GM18870 (cell line): Measurements from ENCODE around the gene SH3BP4.

Experiments used
- ATAC-seq: cut with Tn5 transposase; IDR thresholded peaks from one replicate; pipeline ENCODE4 v1.9.1; 2021; ENCODE audit warnings: moderate library complexity; ENCODE audit not compliant: unreplicated experiment

SH3BP4 gene

DNA sequence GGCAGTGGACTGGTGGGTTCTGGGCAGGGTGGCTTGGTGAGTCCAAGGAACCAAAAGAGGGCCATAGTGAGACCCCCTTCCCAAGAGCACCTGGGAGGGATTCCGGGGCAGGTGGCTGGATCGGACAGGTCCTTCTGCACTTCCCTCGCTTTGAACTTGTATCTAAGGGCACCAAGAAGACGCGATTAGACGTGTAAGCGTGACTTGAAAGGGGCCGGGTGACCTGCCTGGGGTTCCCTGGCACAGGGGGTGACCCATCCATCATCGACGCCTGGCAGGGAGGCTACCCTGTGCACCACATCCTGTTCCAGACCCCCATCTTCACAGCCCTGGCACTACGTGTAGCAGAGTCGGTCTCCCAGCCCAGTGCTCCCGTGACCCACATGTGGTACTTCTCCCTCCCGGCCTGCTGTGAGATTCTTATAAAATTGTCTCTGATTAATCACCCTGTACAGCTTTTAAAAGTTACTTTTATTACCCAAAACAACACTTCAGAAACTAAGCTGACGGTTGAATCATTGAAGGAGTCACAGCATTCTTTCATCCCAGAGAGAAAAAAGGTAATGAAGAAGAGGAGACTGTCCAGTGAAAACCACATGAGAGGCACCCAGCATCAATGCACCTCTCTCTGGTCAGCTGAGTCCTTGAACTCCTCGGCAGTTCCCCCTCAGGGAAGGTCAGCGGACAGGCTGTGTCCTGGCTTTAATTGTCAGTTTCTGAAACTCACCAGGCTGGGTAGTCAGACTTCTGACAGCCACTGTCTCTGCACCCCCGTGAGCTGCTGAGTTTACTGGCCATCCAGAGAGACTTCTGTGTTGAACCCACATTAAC is 13.0 kb downstream of the SH3BP4 start:
- ATAC-seq = no peak

DNA sequence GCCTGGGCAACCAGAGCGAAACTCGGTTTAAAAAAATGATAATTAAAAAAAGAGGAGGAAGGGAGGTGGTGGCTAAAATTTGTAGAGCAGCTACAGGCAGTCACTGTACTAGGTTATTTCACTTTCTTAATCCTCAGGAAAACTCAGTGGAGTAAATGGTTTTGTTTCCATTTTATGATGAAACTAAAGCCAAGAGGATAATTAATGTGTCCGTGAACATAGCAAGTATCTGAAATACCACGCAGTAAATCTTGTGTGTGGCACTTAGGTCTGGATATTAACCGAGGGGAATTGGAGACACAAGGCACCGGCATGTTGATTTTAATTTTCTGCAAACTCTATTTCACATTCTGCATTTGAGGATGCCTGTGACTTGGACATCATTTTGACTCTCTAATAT is 14.5 kb downstream of the SH3BP4 start:
- no peak for ATAC-seq

GRCh38 chr2:234967201-234967869 is 15.5 kb downstream of the SH3BP4 start:
- ATAC-seq = no peak

DNA sequence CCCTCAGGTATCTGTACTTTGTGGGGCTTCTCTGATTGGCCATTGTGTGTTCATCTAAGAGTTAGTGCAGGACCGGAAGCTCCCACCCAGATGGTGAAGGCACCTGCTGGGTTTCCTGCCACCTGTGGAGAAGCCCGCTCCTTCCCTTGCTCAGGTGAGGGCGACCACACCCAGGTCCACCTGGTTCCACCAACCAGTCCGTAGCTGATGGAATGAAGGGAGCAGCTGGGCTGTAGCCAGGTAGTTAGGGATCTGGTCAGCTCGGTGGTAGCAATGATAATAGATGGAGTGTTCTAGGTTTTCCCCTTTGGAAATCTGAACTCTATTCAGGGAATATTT is 16.0 kb downstream of the SH3BP4 start:
- no peak for ATAC-seq

DNA sequence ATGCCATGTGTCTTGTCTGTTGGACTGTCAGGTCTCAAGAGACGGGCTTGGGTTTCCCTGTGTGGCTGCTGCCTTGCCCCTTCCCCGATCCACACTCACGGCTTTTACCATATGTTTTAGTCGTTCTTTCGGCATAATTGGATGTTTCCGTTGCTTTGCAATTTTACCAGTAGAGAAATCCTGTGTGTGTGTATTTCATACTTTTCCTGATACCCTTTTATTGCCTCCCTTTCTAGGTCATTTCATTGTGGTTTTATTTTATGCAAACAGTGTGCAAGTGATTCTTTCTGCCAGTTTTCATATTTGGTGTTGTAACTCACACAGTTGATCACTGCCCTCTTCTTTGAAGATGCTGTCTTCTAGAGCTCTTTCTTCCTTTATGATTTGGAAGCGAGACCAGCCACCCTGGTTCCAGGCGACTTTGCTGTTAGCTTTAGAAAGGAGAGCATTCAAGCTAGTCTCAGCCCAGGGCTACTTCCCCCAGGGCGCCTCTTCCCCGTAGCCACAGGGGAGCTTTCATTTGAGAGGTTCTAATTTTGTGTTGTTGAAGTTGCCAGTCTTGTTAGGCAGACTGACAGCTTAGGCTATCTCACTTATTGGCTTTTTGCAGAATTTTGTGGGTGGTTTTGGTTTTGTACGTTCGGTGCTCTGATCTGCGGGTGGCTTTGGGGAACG is 17.0 kb downstream of the SH3BP4 start:
- no peak for ATAC-seq

- ATAC-seq = no peak
These were observed 17.7 kb downstream of the SH3BP4 start for GRCh38 chr2:234969306-234970098.

- no peak for ATAC-seq
These were observed 18.3 kb downstream of the SH3BP4 start for GRCh38 chr2:234970099-234970440.

- no peak for ATAC-seq
These were observed 18.7 kb downstream of the SH3BP4 start for GRCh38 chr2:234970477-234970882.

GRCh38 chr2:234971496-234971895 is 19.7 kb downstream of the SH3BP4 start:
- no peak for ATAC-seq

GRCh38 chr2:234973008-234973407 is 21.2 kb downstream of the SH3BP4 start:
- ATAC-seq = no peak

DNA sequence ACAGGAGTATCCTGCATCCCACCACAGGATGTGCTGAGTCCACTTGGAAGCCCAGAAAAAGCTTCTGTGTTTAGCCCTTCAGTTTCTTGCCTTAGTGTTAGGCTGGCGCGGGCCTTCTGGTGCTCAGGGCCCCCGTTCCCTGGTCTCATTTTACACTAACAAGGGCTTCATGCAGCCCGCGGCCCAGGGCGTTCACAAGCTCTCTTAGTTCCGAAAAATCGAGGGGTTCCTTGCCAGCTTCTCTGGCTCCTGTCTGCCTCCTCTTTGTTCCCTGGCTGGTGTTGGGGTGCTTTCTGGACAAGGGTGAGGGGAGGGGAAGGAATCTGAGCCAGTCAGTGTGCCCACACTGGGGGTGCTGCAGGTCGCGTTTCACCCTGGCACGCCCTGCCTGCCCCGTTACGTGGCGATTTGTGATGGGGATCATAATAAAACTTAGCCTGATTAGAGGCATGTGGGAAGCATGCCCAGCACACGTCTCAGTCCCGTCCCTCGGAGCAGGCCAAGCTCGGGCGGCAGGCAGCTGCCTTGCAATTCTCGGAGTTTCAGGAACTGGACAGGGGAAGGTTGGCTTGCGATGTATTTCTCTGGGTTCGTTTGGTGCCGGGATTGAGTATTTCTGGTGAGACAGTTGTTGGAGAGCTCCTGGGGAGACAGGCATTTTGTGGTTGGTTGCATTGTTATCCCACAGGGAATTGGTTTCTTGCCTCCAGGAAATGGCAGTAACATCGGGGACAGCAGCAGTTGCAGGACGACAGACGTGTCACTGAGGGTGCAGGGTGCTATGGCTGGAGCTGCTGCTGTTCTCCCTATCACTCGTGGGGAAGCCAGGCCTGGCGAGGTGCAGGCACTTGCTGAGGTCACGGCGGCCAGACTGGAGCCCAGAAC is 22.9 kb downstream of the SH3BP4 start:
- ATAC-seq = no peak

DNA sequence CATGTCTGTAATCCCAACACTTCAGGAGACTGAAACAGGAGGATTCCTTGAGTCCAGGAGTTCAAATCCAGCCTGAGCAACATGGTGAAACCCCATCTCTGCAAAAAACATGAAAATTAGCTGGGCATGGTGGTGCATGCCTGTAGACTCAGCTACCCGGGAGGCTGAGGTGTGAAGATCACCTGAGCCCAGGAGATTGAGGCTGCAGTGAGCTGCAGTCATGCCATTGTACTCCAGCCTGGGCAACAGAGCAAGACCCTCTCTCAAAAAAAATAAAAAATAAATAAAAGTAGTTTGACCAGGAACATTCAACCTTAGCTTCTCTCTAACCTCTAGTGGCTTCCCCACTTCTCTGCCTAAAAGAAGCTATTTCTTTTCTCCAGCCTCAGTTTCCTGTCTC is 23.8 kb downstream of the SH3BP4 start:
- ATAC-seq = no peak

DNA sequence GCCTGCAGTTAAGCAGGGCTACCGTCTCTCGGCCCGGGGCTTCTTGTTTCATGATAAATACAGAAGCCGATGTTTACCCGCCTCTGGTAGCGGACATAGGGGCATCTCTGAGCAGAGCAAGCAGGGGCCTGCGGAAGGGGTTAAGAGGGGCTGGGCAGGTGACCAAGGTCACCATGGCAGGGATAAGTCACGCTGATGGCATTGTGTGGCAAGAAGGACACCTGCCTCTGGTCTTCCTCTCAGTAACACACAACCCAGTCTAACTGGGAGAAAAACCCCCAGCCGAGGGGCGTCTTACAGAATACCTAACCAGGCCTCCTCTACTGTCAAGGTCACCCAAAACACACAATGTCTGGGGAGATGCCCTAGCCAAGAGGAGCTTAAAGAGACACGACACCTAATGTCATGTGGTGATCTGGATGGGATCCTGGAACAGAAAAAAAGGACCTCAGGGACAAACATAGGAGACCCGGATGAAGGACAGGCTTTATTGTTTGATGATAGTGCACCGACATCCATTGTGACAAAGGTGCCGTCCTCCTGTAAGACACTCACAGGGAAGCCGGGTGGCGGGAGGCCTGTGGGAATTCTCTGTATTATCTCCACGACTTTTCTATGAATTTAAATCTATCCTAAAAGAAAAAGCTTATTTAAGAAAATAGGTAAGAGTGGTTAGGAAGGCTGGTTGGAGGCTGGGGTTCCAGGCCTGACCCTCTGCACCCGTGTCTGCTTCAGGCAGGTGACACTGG is 24.8 kb downstream of the SH3BP4 start:
- no peak for ATAC-seq

DNA sequence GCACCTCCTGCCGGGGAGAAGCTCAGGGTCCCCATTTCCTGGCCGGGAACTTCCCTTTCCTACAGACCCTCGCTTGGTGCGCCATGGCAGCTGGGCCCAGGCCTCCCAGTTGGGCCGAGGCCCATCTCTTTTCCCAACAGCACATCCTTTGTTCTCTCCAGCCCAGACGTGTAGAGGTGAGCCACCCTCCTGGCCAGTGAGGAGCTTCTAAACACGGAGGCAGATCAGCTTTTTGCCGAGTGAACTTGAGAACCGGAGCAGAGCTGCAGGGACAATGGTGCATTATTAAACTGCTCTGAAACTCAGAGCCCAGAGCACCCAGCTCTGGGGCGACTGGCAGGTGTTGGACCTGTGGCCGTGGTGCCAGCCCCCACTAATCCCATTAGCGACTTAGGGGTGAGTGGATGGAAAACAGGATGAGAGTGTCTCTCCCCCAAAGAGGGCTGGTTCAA is 25.4 kb downstream of the SH3BP4 start:
- no peak for ATAC-seq

DNA sequence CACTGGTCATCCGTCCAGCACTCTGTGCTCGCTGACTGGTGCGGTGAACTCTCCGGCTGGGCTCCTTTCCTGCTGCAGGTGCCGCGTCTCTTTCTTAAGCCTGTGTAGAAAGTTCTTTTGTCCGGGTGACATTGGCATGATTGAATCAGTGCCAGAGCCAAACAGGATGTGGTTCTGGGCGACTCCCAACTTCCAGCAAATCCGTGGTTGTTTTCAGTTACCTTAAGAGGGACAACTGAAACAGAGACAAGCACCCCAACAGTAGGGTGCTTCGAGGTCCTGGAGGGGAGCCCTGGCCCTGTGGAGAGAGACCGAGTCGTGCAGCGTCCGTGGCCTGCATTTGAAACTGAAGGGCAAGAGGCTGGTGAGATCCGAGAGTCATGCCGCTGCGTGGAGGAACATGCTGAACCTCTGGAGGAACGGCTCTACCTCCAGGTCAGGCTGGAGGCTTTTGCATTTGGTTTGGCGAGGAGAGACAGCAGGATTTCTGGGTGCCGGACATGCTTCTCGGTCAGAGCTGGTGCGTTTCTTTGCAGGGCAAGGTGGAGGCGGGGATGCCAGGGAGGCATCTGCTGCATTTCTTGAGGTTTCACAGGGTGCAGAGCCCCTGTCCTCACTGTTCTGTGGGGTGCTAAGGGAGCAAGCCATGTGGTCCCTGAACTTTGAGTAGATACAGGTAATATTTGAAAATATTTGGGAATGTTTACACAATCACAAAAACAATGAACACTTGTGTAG is 26.8 kb downstream of the SH3BP4 start:
- no peak for ATAC-seq

GRCh38 chr2:234979204-234980167 is 27.7 kb downstream of the SH3BP4 start:
- no peak for ATAC-seq

DNA sequence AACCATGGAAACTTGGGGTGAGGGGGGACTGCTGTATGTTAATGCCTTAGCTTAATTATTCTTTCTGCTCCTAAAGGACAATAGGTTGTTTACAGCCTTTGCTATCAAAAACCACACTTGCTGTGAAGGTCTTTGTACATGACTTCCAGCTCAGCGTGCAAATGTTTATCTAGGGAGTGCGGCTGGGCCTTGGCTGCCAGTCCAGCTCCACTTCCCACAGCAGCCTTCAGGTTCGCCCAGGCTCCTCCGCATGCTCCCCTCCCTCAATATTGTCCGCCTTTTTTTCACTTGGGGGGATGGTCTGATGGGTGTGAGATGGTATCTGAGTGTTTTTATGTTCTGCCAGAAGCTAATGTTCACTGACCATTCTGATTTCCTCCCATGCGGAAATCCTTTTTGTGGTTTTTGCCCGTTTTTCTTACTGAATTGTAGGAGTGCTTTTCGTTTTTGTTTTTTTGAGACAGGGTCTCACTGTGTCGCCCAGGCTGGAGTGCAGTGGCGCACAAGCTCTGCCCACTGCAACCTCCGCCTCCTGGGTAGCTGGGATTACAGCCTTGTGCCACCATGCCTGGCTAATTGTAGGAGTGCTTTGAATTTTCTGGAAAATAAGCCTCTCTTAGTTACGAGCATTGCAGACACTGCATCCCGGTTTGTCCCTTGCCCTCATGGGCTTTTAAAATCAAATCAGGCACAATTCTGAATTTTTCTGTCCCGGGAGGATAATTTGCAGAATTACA is 28.8 kb downstream of the SH3BP4 start:
- ATAC-seq = no peak
